B cell (primary cell): ENCODE results near the gene APOC3.

Source experiments
- EZH2 ChIP-seq: IDR thresholded peaks from 2 replicates; pipeline ENCODE4 v1.6.1; 2012; ENCODE audit warnings: borderline replicate concordance, low read depth, mild to moderate bottlenecking, moderate library complexity, low read length; ENCODE audit not compliant: insufficient read depth, poor library complexity, severe bottlenecking
- TF ChIP-seq, protein P1 (sequence below): fragments of 200-600 bp; IDR thresholded peaks from one replicate; pipeline ENCODE4 v1.8.0; 2022; ENCODE audit warnings: antibody characterized with exemption, mild to moderate bottlenecking

DNA sequence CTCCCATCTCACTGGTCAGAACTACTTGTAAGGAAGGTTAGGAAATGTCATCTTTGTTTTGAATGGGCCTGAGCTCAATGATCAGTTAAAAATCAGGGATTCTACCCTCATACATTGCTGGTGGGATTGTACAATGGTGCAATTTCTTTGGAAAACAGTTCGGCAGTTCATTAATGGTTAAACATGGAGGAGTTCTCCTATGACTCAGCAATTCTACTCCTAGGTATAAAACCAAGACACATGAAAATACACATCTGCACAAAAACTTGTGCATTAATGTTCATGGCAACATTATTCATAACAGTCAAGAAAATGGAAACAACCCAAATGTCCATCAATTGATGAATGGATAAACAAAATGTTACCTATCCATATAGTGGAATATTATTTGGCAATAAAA is 33.2 kb upstream of the APOC3 start:
- TF ChIP-seq, protein P1, sequence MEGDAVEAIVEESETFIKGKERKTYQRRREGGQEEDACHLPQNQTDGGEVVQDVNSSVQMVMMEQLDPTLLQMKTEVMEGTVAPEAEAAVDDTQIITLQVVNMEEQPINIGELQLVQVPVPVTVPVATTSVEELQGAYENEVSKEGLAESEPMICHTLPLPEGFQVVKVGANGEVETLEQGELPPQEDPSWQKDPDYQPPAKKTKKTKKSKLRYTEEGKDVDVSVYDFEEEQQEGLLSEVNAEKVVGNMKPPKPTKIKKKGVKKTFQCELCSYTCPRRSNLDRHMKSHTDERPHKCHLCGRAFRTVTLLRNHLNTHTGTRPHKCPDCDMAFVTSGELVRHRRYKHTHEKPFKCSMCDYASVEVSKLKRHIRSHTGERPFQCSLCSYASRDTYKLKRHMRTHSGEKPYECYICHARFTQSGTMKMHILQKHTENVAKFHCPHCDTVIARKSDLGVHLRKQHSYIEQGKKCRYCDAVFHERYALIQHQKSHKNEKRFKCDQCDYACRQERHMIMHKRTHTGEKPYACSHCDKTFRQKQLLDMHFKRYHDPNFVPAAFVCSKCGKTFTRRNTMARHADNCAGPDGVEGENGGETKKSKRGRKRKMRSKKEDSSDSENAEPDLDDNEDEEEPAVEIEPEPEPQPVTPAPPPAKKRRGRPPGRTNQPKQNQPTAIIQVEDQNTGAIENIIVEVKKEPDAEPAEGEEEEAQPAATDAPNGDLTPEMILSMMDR = no peak
- TF ChIP-seq EZH2 = no peak
